Endometrial microvascular endothelial cells (primary cell): ENCODE results near the gene RPS6KA4. TPM values are rescaled to one million over a fixed set of nuclear protein-coding genes. Genes with fewer than 3 reads are reported as not detected.
"Not testable (repeated sequence)": the region's sequence is repeated elsewhere in the genome, so short reads cannot be mapped to it uniquely, and the experiment has no call there.

ENCODE experiments used
- in situ Hi-C: cut with HindIII; loops from 2 replicates; pipeline ENCODE4 v1.10.0; 2017; ENCODE audit warnings: low sequenced_read_pairs, low pct_unique_long_range_greater_than_20kb; ENCODE audit errors: inconsistent ontology term
- total RNA-seq: library from RNA; depleted of rRNA; stranded (reverse); fragments of >200 nt; gene quantifications from one replicate; pipeline ENCODE4 v1.2.3, GENCODE V29; 2015; ENCODE audit errors: inconsistent ontology term

Gene RPS6KA4
- total RNA-seq, 1 donor from 2014 or later = 69.0 TPM

- in situ Hi-C loops = not testable (repeated sequence)
Measured at GRCh38 chr11:64323984-64324383, 35.0 kb upstream of the RPS6KA4 start.

- in situ Hi-C loops = no loop called here
Measured at GRCh38 chr11:64324692-64325469, 34.1 kb upstream of the RPS6KA4 start.

GRCh38 chr11:64327375-64327774 lies 31.6 kb upstream of the RPS6KA4 start:
- in situ Hi-C loops = no loop called here

- in situ Hi-C loops = no loop called here
Measured at GRCh38 chr11:64327993-64328392, 31.0 kb upstream of the RPS6KA4 start.

GRCh38 chr11:64330888-64331287 lies 28.1 kb upstream of the RPS6KA4 start:
- in situ Hi-C loops = no loop called here

- in situ Hi-C loops = no loop called here
Measured at GRCh38 chr11:64331569-64332371, 27.2 kb upstream of the RPS6KA4 start.

GRCh38 chr11:64333556-64333955 lies 25.4 kb upstream of the RPS6KA4 start:
- in situ Hi-C loops = no loop called here

- in situ Hi-C loops = no loop called here
Measured at GRCh38 chr11:64334764-64335735, 23.9 kb upstream of the RPS6KA4 start.

GRCh38 chr11:64337538-64338249 lies 21.3 kb upstream of the RPS6KA4 start:
- in situ Hi-C loops = no loop called here

GRCh38 chr11:64338716-64339115 lies 20.2 kb upstream of the RPS6KA4 start:
- in situ Hi-C loops = no loop called here

GRCh38 chr11:64339286-64339685 lies 19.7 kb upstream of the RPS6KA4 start:
- in situ Hi-C loops = no loop called here

- in situ Hi-C loops = no loop called here
Measured at GRCh38 chr11:64339754-64340408, 19.1 kb upstream of the RPS6KA4 start, which contains the start of gene CCDC88B. Gene CCDC88B, plus strand, starts transcription at chr11:64340204. Its CDS starts 63 bp downstream, at chr11:64340267.

GRCh38 chr11:64340671-64341335 lies 18.2 kb upstream of the RPS6KA4 start:
- in situ Hi-C loops = no loop called here

GRCh38 chr11:64341429-64341828 lies 17.5 kb upstream of the RPS6KA4 start:
- in situ Hi-C loops = no loop called here

GRCh38 chr11:64341851-64342791 lies 16.8 kb upstream of the RPS6KA4 start:
- in situ Hi-C loops = no loop called here
